T1000 (cell line): ENCODE measurements around the gene MUS81.

ENCODE experiments used
- DNase-seq: peaks from one replicate; lab custom pipeline; 2025; ENCODE audit warnings: mixed read lengths; lab: John Stamatoyannopoulos, UW

MUS81 gene

DNA sequence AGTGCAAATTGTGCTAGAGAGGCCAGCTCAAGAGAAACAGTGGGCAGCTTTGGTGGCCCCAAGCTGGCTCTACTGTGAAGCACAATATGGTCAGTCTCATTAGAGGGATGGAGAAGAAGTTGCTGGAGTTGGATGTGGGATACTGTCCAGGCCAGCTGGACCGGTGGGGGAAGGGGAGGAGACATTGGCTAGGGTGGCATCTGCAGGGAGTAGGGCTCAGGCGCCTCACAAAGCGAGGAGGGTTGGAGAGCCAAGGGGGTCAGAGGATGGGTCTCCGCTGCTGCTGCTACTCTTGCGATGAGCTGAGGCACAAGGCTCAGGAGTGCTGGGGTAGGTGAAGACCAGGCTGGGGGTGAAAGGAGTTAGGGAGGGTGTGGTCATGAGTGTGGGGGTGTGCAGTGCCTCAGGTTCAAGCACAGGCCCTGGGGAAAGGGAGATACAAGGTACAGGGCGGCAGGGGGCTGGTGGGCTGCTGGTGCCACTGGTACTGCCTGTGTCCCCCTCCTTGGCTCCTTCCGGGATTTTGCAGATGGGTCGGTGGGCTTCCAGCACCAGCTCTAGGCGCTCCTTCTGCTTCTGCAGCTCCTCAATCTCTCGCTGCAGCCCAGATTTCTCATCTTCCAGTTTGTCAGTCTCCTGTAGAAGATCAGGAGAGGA lies 32.6 kb downstream of the MUS81 start:
- no peak for DNase-seq

DNA sequence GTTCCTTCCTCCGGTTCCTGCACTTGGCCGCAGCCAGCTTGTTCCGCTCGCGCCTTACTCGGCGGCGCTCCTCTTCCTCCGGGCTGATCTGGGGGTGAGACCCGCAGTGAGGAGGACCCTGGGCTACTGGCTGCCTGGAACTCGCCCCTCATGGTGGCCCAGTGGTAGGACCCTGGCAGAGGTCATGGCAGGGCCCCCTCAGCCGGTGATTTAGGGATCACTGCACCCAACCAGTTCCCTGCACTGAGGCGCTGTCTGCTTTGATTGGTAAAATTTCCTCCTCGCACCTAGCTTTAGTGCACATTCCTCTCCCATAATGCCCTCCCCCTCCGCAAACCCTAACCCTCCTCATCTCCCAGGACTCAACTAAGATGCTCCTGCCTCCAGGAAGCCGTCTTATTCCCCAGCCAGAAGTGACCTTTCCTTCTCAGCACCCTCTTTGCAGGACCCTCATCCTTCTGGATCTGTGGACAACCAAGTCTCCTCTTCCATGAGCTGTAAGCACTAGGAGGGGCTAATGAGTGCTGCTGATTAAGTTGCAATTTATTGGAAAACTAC lies 33.9 kb downstream of the MUS81 start:
- DNase-seq: no peak

- no peak for DNase-seq
Observed at GRCh38 chr11:65895482-65895981, 35.3 kb downstream of the MUS81 start.

- DNase-seq: no peak
Observed at GRCh38 chr11:65896034-65896999, 36.1 kb downstream of the MUS81 start.

DNA sequence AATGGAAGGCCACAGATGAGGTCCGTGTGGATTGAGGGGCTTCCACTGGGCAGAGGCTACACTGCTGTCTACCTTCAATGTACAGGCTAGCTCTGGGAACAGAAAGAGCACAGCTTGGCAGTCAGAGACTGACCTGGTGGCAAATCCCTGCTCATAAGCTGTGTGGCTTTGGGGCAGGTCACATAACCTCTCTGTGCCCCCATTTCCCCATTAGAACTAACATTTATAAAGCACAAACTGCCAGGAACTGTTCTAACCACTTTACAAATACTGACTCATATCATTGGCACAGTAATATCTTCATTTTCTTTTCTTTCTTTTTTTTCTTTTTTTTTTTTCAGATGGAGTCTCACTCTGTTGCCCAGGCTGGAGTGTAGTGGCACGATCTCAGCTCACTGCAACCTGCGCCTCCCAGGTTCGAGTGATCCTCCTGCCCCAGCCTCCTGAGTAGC lies 36.8 kb downstream of the MUS81 start:
- DNase-seq: no peak

DNA sequence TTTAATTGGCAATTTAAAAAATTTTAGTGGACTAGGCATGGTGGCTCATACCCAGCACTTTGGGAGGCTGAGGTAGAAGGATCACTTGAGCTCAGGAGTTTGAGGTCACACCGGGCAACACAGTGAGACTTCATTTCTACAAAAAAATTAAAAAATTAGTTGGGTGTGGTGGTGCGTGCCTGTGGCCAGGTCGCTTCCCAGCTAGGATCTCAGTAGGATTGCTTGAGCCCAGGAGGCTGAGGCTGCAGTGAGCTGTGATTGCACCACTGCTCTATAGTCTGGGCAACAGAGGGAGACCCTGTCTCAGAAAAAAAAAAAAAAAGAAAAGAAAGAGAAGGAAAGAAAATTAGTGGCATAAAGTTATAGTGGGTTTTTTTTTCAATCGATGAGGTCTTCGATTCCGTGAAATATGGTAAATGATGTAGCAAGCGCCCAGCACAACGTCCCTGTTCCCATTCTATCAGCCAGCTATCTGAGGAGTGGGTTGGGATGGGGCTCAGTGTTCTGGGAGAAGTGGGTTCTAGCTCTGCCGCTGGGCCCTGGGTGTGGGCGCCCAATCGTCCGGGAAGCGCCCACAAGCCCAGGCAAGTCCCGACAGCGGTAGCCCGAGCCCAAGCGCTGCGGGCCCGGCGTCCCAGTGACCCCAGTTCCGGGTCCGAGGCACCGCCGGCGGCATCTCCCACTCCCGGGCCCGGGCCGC lies 38.6 kb downstream of the MUS81 start:
- no peak for DNase-seq

GRCh38 chr11:65899356-65900124 lies 39.3 kb downstream of the MUS81 start:
- DNase-seq: peak; percentile 80

DNA sequence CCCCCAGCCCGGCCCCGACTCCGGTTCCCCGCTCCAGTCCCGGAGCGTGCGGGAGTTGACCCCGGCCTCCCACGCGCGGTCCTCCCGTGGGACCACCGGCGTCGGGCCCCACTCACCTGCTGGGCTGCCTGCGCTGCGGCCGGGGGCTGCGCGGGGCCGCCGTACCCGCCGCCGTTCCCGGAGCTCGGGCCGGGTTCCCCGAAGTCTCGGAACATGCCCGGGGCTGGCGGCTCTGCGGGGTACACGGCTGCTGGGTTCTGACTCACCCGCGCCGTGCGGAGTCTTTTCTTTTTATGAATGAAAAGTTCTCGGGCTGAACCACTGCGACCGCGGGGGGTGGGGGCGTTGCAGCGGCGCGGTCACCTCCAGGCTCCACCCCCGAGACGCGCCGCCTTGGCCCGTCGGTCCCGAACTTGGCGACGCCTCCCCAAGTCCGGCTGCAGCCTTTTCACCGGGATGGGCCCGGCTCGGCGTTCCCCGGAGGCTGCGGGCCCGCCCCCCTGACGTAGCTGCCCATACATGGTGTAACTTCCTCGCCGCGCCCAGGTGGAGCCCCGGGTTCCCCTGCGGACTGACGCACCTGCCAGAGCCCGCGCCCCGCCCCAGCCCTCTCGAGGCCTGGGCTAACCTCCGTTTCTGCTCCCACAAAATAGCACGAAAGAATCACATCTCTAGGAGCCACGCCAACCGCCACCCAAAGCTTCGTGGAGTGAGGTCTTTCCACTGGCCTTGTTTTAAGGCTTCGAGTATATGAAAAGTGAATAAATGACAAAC lies 40.1 kb downstream of the MUS81 start, which contains the start of gene FOSL1:
Gene FOSL1, minus strand, starts transcription at position 264 of the 774 bp plus-strand sequence. Its CDS starts 49 bp downstream, at position 215.
- DNase-seq: peak; percentile 97

- no peak for DNase-seq
Observed at GRCh38 chr11:65900899-65901180, 40.6 kb downstream of the MUS81 start.

GRCh38 chr11:65903068-65903481 lies 42.8 kb downstream of the MUS81 start:
- DNase-seq: peak; percentile 79

GRCh38 chr11:65903715-65904114 lies 43.5 kb downstream of the MUS81 start:
- DNase-seq: no peak

DNA sequence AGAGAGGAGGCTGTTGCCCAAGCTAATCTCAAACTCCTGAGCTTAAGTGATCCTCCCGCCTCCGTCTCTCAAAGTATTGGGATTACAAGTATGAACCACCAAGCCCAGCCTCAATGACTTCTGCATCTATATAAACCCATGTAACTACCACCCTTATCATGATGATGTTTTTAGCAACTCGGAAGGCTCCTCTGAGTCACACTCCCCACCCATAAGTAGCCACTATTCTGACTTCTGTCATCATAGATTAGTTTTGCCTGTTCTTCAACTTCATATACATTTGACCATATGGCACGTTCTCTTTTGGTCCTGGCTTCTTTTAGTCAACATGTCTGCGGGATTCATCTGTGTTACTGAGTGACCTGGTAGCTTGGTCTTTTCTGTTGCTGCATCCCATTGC lies 46.4 kb downstream of the MUS81 start:
- DNase-seq: no peak

GRCh38 chr11:65907878-65908277 lies 47.6 kb downstream of the MUS81 start:
- no peak for DNase-seq

- peak; percentile 85 for DNase-seq
Observed at GRCh38 chr11:65911682-65912568, 51.7 kb downstream of the MUS81 start.

- peak; percentile 68 for DNase-seq
Observed at GRCh38 chr11:65912845-65913244, 52.6 kb downstream of the MUS81 start.

GRCh38 chr11:65915101-65915820 lies 55.0 kb downstream of the MUS81 start:
- DNase-seq: no peak

GRCh38 chr11:65915821-65916251 lies 55.6 kb downstream of the MUS81 start:
- peak; percentile 97 for DNase-seq
